Activated T-cell treated with anti-CD3 and anti-CD28 coated beads, Interleukin-2, amount 50 U/mL, for 72 hours (primary cell): Measurements from ENCODE around the gene WWOX. TPM values are rescaled to one million over a fixed set of nuclear protein-coding genes. Genes with fewer than 3 reads are reported as not detected.

ENCODE experiments used
- ATAC-seq, 2 donors: fragments of 150-1000 bp; cut with Tn5 transposase; replicated peaks in 1 of 2; 2 replicates each; pipeline ENCODE4 v1.10.0; 2021; ENCODE audit warnings: moderate library complexity in 2 of 2, mild to moderate bottlenecking in 1 of 2
- DNase-seq, 2 donors: peaks; one replicate each; pipeline ENCODE4 v3.0.0; 2021 to 2022; ENCODE audit warnings: mixed read lengths in 1 of 2
- H3K27ac Mint-ChIP-seq: one replicate; pipeline ENCODE4 v1.8.0; 2022; ENCODE audit warnings: mild to moderate bottlenecking, moderate library complexity, mixed read lengths
- H3K27me3 Mint-ChIP-seq: one replicate; pipeline ENCODE4 v1.8.0; 2022; ENCODE audit warnings: low read depth, mixed read lengths
- H3K36me3 Mint-ChIP-seq, 2 donors: one replicate each; pipeline ENCODE4 v1.8.0; 2022; ENCODE audit warnings: mixed read lengths in 2 of 2, mild to moderate bottlenecking in 1 of 2; ENCODE audit not compliant: insufficient read depth in 2 of 2
- H3K4me1 Mint-ChIP-seq: one replicate; pipeline ENCODE4 v1.8.0; 2022; ENCODE audit warnings: low read depth, mixed read lengths
- H3K4me3 Mint-ChIP-seq, 2 donors: one replicate each; pipeline ENCODE4 v1.8.0; 2022; ENCODE audit warnings: mild to moderate bottlenecking in 2 of 2, mixed read lengths in 2 of 2, moderate library complexity in 2 of 2
- H3K9me3 Mint-ChIP-seq, 2 donors: one replicate each; pipeline ENCODE4 v1.8.0; 2022; ENCODE audit warnings: mixed read lengths in 2 of 2
- total RNA-seq, 2 donors: library from RNA; stranded (reverse); gene quantifications; one replicate each; pipeline ENCODE4 v1.2.3, GENCODE V29; 2022

Gene WWOX
- total RNA-seq, 2 donors from 2014 or later, result 21.2 to 21.5 TPM

DNA sequence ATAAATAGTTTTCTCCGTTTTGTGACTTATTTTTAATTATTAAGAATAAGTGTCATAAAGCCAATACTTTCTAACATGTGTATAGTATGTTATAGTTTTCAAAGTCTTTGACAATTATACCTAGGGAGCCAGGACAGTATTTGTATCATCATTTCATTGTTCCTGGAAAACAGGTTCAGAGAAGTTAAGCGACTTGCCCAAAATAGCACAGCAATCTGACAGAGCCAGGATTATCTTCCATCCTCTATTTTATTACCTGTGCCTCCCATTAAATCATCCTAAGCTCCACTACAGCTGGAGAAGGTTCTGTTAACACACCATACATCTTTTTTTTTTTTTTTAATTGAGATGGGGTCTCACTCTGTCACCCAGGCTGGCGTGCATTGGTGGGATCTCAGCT lies 782.7 kb downstream of the WWOX start:
- no peak overlapping the region for H3K27ac Mint-ChIP-seq
- no peaks in the 10 kb centered on the region for H3K36me3 Mint-ChIP-seq
- no peaks in the 10 kb centered on the region for H3K4me1 Mint-ChIP-seq
- H3K27me3 Mint-ChIP-seq, result no peaks in the 10 kb centered on the region
- no peak overlapping the region for H3K4me3 Mint-ChIP-seq
- no peak for DNase-seq
- ATAC-seq, result no peak
- no peaks in the 10 kb centered on the region for H3K9me3 Mint-ChIP-seq

DNA sequence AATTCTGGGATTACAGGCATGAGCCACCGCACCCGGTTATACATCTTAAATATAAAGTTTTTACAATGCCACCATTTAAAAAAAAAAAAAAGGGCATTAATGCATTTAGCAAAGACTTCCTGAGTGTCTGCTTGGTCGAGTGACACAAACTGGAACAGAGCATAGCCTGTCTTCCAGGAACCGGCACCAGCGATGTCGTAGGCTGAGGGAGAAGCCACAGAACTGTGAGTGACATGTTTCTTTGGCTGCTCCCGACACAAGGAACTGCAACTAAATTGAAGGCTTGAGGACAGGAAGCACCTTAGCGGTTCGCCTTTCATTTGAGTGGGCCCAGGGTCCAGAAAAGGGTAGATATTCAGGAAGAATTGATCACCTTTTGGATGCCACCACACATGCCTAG lies 783.3 kb downstream of the WWOX start:
- no peaks in the 10 kb centered on the region for H3K27me3 Mint-ChIP-seq

DNA sequence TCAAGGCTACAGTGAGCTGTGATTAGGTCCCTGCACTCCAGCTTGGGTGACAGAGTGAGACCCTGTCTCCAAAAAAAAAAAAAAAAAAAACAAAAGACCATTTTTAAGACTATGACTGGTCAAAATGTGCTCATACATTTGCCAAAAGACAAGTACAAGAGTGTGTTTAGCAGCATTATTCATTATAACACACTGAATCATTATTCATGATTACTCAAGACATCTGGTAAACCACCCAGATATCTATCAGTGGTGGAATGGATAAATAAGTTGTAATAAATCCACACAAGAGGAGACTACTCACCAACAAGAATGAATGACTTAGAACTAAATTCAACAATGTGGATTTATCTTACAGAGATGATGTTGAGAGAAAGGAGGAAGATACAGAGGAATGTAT lies 784.8 kb downstream of the WWOX start:
- peak in 1 of 2 donors; percentile 48 for ATAC-seq
- no peaks in the 10 kb centered on the region for H3K36me3 Mint-ChIP-seq
- peaks cover 9% of the 10 kb centered on the region for H3K4me1 Mint-ChIP-seq
- no peak for DNase-seq
- peak overlapping the region; percentile 79 for H3K27ac Mint-ChIP-seq
- H3K4me3 Mint-ChIP-seq, result no peak overlapping the region
- H3K27me3 Mint-ChIP-seq, result no peaks in the 10 kb centered on the region
- no peaks in the 10 kb centered on the region for H3K9me3 Mint-ChIP-seq

More for the DNA sequence above, 783.3 kb downstream of the WWOX start:
- peak in 1 of 2 donors; percentile 9 for DNase-seq
- peak in 1 of 2 donors; percentile 80 for ATAC-seq
- peak overlapping the region in 1 of 2 donors; percentile 46 for H3K4me3 Mint-ChIP-seq
- H3K4me1 Mint-ChIP-seq, result no peaks in the 10 kb centered on the region
- peak overlapping the region; percentile 51 for H3K27ac Mint-ChIP-seq
- no peaks in the 10 kb centered on the region for H3K36me3 Mint-ChIP-seq
- no peaks in the 10 kb centered on the region for H3K9me3 Mint-ChIP-seq

DNA sequence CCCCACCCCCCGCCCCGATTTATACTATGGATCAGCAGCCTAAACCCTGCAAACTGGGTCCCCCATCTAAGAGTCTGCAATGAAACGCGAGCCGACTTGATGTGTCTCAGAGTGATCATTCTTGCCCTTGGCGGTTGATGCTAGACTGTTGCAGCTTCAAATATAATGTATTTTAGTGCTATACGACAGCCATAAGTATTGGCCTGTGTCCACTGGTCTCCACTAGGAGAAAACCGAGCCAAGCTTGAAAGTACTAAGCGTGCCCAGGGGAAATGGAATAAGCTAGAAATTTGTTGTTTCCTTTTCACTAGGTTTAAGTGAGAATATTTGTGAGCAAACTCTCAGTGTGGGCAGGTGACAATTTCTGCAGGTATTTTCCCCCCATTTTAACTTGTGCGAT lies 789.9 kb downstream of the WWOX start:
- Mint-ChIP-seq H3K4me3 (no peak overlapping the region), H3K4me1 (peaks cover 35% of the 10 kb centered on the region), H3K27ac (no peak overlapping the region), H3K27me3 (no peaks in the 10 kb centered on the region), H3K9me3 (peaks cover 2 to 4% of the 10 kb centered on the region in 2 donors), H3K36me3 (peaks cover under 1 to 6% of the 10 kb centered on the region in 2 donors)
- ATAC-seq (no peak), DNase-seq (no peak)

DNA sequence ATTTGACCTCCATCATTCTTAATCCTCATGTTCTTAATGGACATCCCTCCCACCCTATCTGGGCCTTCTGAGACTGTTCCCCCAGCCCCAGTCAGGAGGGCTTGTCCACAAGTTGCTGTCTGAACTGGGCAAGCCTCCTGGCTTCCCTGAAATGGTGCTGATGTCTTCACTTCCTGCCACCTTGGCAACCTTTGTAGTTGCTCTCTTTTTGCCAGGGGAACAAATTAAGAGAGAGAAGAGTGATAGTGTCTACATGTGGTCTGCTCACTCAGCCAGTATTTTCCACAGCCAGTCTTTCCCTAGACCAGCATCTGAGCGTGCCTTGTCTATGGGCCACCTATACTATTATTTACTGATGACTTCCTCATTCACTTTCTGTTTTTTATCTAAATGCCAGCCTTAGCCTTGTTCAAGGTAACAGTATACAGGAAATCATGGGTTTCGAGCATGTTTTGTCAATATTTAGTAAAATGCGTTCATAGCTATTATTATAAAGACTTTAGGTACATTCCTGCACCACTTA lies 791.0 kb downstream of the WWOX start:
- ATAC-seq (peak in 1 of 2 donors; percentile 9), DNase-seq (no peak)
- peak overlapping the region; percentile 99 for H3K27ac Mint-ChIP-seq
- H3K4me3 Mint-ChIP-seq, result peak overlapping the region in 1 of 2 donors; percentile 67
- peaks cover 42% of the 10 kb centered on the region for H3K4me1 Mint-ChIP-seq
- H3K9me3 Mint-ChIP-seq, result peaks cover 2 to 6% of the 10 kb centered on the region in 2 donors
- H3K36me3 Mint-ChIP-seq, result peaks cover 2 to 6% of the 10 kb centered on the region in 2 donors
- no peaks in the 10 kb centered on the region for H3K27me3 Mint-ChIP-seq

DNA sequence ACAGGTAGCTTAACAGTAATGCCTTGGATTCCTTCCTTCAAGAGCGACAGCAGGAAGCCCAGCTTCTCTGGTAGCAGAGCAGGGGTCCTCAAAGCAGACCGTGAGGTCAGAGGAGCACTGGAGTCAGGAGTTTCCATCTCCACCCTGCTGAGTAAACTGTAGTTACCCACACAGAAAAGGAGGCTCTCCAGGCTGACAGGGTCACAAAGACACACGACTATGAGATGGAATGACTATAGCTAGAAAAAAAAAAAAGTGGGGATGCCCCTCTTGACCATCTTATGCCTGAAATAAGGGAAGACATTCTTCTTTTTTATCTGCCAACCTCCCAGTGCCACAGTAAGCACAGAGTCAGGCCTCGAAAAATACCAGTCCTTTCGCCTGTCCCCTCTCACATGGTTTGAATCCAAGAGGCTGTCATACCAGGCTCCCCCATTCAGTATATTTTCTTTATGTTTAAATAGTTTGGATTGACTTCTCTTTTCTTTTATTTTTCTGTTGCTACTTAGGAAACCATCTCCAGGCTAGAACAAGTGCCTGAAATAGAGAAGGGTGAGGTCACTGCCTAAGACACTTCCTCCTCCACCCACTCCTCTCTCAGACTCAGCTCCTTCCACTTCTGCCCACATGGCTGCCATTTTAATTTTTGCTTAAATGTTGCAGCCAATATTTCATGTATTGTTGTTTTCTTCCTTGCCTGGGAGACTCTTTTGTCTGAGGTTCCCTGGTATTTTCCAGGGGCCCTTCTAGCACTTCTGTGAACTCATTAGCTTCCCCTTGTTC lies 793.7 kb downstream of the WWOX start:
- DNase-seq (peak in 1 of 2 donors; percentile 20), ATAC-seq (peak; percentile 47 to 63)
- H3K9me3 Mint-ChIP-seq, result peaks cover 2 to 6% of the 10 kb centered on the region in 2 donors
- peaks cover 2 to 6% of the 10 kb centered on the region in 2 donors for H3K36me3 Mint-ChIP-seq
- peaks cover 56% of the 10 kb centered on the region for H3K4me1 Mint-ChIP-seq
- H3K27ac Mint-ChIP-seq, result peak overlapping the region; percentile 95
- peak overlapping the region; percentile 15 to 66 for H3K4me3 Mint-ChIP-seq
- H3K27me3 Mint-ChIP-seq, result no peaks in the 10 kb centered on the region

DNA sequence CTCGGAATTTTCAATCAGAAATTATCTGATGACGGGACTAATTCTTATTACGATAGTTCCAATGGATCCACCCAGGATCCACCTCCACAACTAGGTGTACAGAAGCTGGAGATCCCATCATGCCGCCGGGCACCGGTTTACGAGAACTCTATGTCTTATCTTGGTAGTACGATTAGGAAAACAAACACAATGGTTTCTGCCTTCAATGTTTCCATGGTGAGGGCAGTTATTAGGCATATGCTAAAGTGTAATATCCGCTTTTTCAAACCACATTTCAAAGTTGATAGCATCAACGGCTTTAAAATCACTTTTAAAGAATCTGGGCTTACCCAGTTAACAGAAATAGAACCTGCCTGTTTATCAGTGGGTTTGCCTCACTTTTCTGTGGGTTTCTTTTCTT lies 795.4 kb downstream of the WWOX start:
- peak overlapping the region in 1 of 2 donors; percentile 74 for H3K4me3 Mint-ChIP-seq

DNA sequence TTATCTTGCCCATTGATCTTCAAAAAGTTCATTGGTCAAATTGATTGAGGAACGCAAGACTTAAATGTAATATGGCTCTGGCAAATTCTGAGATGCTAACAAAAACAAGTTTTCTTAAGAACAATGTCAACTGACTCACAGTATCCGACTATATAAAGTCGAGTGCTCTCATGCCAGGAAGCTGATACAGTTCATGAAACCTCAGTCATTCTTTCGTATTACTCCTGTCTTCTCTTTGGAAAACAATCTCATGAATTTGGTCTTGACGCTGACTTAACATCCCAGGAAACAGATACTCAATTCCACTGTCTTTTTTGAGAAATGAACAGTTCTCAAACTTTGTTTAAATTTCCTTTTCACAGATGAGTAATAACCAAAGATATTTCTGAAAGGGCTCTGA lies 796.2 kb downstream of the WWOX start:
- Mint-ChIP-seq H3K4me3 (peak overlapping the region; percentile 6 to 74), H3K27me3 (no peaks in the 10 kb centered on the region), H3K27ac (peak overlapping the region; percentile 99), H3K9me3 (peaks cover 0 to 4% of the 10 kb centered on the region in 2 donors), H3K36me3 (peaks cover 4% of the 10 kb centered on the region in 2 donors), H3K4me1 (peaks cover 63% of the 10 kb centered on the region)
- ATAC-seq (peak; percentile 38 to 42), DNase-seq (no peak)

More for the DNA sequence above, 795.4 kb downstream of the WWOX start:
- H3K36me3 Mint-ChIP-seq, result peaks cover 4 to 7% of the 10 kb centered on the region in 2 donors
- H3K9me3 Mint-ChIP-seq, result peaks cover 2 to 6% of the 10 kb centered on the region in 2 donors
- H3K27me3 Mint-ChIP-seq, result no peaks in the 10 kb centered on the region
- DNase-seq (no peak), ATAC-seq (no peak)
- H3K27ac Mint-ChIP-seq, result peak overlapping the region; percentile 99
- peaks cover 60% of the 10 kb centered on the region for H3K4me1 Mint-ChIP-seq

DNA sequence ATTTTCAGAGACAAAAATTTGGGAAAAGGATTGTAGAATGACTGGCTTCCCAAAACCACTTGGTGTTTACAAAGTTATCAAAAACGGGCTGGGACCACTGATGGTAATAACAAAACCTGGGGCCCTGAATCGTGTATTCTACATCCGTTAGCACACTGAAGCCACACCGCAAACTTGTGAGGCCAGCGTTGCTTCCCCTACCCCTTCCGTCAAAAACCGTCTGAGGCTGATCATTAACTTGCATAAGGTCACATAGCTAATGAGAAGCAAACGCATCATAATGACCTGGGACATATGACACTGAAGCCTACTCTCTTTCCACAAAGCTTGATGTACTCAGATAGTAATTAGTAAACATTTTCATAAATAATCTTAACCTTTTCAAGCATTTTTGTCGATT lies 796.8 kb downstream of the WWOX start:
- ATAC-seq, result peak in 1 of 2 donors; percentile 30
- H3K4me1 Mint-ChIP-seq, result peaks cover 63% of the 10 kb centered on the region
- H3K9me3 Mint-ChIP-seq, result peaks cover 0 to 4% of the 10 kb centered on the region in 2 donors
- H3K27ac Mint-ChIP-seq, result peak overlapping the region; percentile 99
- DNase-seq, result peak; percentile 17 to 55
- peaks cover 4% of the 10 kb centered on the region in 2 donors for H3K36me3 Mint-ChIP-seq
- H3K27me3 Mint-ChIP-seq, result no peaks in the 10 kb centered on the region
- peak overlapping the region in 1 of 2 donors; percentile 74 for H3K4me3 Mint-ChIP-seq

DNA sequence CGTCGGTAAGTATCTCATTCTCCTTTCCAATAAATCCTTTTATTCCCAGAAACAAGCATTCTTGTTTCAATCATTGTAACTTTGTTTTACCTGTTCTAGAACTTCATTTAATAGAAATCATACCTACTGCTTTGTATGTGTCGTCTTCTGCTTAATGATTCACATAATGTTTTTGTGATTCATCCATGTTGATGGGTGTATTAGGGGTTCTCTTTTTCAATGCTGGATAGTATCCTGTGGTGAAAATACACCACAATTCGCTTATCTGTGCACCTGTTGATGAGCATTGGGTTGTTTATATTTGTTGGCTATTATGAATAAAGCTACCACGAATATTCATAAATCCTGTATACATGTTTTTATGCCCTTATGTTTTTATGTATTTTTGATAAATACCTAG lies 797.8 kb downstream of the WWOX start:
- Mint-ChIP-seq H3K27me3 (no peaks in the 10 kb centered on the region), H3K36me3 (peaks cover 4% of the 10 kb centered on the region in 2 donors), H3K4me3 (peak overlapping the region in 1 of 2 donors; percentile 62), H3K27ac (peak overlapping the region; percentile 99), H3K9me3 (peaks cover 0 to 4% of the 10 kb centered on the region in 2 donors), H3K4me1 (peaks cover 68% of the 10 kb centered on the region)
- DNase-seq (no peak), ATAC-seq (peak; percentile 20 to 40)

DNA sequence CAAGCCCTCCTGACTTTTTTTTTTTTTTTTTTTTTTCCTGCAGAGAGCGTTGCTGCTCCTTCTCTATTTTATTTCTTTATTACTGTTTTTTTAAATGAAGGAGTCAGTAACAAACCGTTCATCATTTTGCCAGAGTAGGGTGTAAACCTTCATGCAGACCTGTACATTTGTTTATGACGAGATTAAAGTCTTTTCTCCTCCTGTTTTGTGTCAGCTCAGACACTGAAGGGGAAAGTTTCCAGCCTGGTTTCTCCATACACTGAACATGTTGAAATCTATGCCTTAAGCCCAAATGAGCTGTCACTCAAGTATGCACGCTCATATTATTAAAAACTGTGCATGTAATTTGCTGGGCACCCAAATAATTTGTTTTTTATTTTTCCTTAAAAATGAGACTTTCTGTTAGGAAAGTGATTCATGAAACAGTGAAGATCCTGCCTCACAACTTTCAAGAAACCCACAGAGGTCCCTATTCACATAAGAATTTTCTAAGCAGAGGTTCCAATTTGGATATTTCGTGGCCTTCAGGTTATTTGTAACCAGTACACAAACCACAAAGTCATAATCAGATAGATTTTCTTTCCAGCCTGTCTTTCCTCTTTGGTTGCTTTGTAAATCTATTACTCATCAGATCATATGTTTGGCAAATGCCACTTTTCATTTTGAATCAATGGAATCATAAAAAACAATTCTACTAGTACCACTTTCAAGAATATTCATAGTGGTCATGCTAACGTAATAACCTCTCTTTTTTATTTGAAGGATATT lies 800.8 kb downstream of the WWOX start:
- no peak for DNase-seq
- H3K27ac Mint-ChIP-seq, result peak overlapping the region; percentile 99
- H3K27me3 Mint-ChIP-seq, result no peaks in the 10 kb centered on the region
- H3K36me3 Mint-ChIP-seq, result peaks cover 2 to 3% of the 10 kb centered on the region in 2 donors
- peak overlapping the region; percentile 43 to 73 for H3K4me3 Mint-ChIP-seq
- ATAC-seq, result peak; percentile 44 to 49
- H3K4me1 Mint-ChIP-seq, result peaks cover 49% of the 10 kb centered on the region
- H3K9me3 Mint-ChIP-seq, result no peaks in the 10 kb centered on the region

DNA sequence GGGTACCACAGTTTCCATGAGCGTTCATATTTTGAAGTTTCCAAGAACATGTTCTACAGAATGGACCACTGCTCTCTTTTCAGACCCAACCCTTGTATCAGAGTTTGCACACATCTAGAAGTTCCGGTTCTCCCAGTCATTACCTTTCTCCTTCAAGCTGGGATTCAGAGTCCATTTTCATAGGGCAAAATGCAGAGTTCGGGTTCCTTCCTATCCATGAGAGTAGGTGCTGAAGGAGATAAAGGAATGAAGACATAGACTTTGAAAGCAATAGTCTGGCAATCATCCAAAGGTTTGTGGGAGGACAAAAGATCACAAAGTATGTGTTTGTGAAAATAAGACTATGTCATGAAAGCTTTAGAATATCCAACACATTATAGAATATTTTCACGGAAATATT lies 801.5 kb downstream of the WWOX start:
- Mint-ChIP-seq H3K27me3 (no peaks in the 10 kb centered on the region), H3K4me3 (peak overlapping the region in 1 of 2 donors; percentile 37), H3K27ac (peak overlapping the region; percentile 99), H3K36me3 (peaks cover 2 to 3% of the 10 kb centered on the region in 2 donors), H3K9me3 (no peaks in the 10 kb centered on the region), H3K4me1 (peaks cover 41% of the 10 kb centered on the region)
- ATAC-seq (no peak), DNase-seq (no peak)

DNA sequence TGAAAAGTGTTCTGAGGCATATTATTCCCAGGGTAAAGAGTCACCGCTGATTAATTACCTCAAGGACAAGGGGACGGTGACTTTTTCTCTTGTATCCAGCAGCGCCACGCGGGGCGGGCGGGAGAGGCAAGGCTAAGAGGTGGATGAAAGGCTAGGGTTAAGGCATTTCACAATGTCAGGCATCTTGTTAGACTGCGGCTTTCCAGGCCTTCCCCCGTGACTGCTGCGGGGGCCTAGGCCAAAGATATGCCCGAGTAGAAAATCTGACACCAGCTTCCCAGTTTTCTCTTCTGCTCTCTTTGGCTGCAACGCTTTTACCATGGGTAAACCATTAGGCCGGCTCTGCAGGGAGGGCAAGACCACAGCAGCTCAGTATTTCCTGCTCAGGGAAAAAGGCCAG lies 802.9 kb downstream of the WWOX start:
- no peak for ATAC-seq
- peaks cover 39% of the 10 kb centered on the region for H3K4me1 Mint-ChIP-seq
- H3K27me3 Mint-ChIP-seq, result no peaks in the 10 kb centered on the region

More for the DNA sequence above, 802.9 kb downstream of the WWOX start:
- DNase-seq, result no peak
- Mint-ChIP-seq H3K27ac (no peak overlapping the region), H3K9me3 (peaks cover 0 to 3% of the 10 kb centered on the region in 2 donors), H3K36me3 (peaks cover 2 to 3% of the 10 kb centered on the region in 2 donors), H3K4me3 (no peak overlapping the region)
